ENCODE measurements around the gene TC2N. TPM values are rescaled to one million over a fixed set of nuclear protein-coding genes. Genes with fewer than 3 reads are reported as not detected.

The TC2N gene
- total and polyA plus RNA-seq, 2 donors (not counting 3 experiments of a cell fraction or from before 2014, with no cell fraction given) = 0.40 TPM; not detected in 1

DNA sequence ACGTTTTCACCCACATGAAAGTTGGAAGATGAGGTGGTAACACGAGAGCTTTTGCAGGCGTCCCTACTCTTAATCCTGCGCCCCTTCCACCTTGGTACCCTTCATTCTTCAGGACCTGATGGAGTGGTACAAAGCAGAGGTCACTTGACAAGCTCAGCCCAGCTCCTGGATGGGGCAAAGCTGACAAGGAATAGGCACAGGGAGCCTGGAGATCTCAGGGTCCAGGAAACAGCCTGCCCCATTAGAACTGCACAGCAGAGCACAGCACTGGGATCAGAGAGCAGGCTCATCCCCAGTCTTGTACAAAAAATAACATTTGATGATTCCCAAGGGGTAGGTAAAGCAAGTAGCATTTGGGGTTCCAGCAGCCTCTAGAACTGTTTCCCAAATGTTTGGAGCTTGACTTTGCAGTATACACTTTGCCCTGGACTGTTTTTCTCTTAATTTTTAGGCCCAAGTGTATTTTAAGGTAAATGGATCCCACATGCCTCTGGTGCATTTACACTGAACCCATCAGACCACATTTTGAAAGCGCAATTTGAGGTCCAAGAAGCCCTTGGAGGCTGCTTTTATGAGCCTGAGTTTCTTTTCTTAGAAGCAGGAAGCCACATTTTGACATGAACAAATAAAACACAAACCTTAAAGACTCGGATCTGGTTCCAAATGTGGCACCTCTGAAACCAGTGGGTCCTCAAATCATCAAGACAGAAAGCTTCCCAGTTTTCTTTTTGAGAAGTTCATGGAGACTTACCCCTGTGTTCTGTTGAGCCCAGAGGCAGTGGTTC, 633 bp downstream of the TC2N start:
- BruUV-seq (replicated peaks) = no TSS peak
- POLR2A ChIA-PET = no interaction called here
- H3K4me3 ChIP-seq (replicated peaks in 1 of 3; ENCODE audit: insufficient read depth in 1 of 3, low read depth in 1 of 3, low read length in 3 of 3) = no peak overlapping the region
- H3K9ac ChIP-seq (replicated peaks; ENCODE audit: extremely low read depth, insufficient read depth, low read length) = no peak overlapping the region
- intact Hi-C loops (cut with micrococcal nuclease) (no loop called here), dilution Hi-C loops (cut with MboI; ENCODE audit: extremely low pct_ligation_motif_present, low sequenced_read_pairs) (no loop called here)
- no peaks in the 10 kb centered on the region for H3K27me3 ChIP-seq (ENCODE audit: control insufficient read depth in 2 of 2, insufficient read depth in 2 of 2, low read length in 2 of 2)
- H3K9me1 ChIP-seq (replicated peaks; ENCODE audit: control insufficient read depth, extremely low read depth, insufficient read depth, low read length) = no peaks in the 10 kb centered on the region
- no peak overlapping the region for H3K27ac ChIP-seq (ENCODE audit: insufficient read depth, low read depth, low read length)
- TF ChIP-seq JUN (IDR thresholded peaks at IDR 0.05; ENCODE audit: borderline replicate concordance, insufficient read depth, insufficient read length, low read depth) = no peak
- no peak for TF ChIP-seq EZH2 (IDR thresholded peaks at IDR 0.05; ENCODE audit: borderline replicate concordance, low read depth, low read length, severe bottlenecking)
- TF ChIP-seq POLR2A (IDR thresholded peaks at IDR 0.05; ENCODE audit: low read depth, low read length) = no peak
- TF ChIP-seq FOS (IDR thresholded peaks at IDR 0.05; ENCODE audit: borderline replicate concordance, insufficient read depth, low read length) = no peak
- no peak for TF ChIP-seq CTCF (IDR thresholded peaks at IDR 0.05; ENCODE audit: extremely low read depth in 1 of 2, insufficient read depth in 1 of 2, low read depth in 1 of 2, low read length in 2 of 2)
- no peak for TF ChIP-seq MYC (IDR thresholded peaks at IDR 0.05; ENCODE audit: low read depth, low read length)
- no peak for TF ChIP-seq MAX (IDR thresholded peaks at IDR 0.05; ENCODE audit: insufficient read depth, insufficient read length)
- no peak for TF ChIP-seq POLR2AphosphoS5 (IDR thresholded peaks at IDR 0.05; ENCODE audit: insufficient read depth, low read depth, low read length)
- no peak for TF ChIP-seq GATA2 (IDR thresholded peaks at IDR 0.05; ENCODE audit: insufficient read depth, insufficient read length, low read depth, low read length)
- no peaks in the 10 kb centered on the region for H3K36me3 ChIP-seq (ENCODE audit: control insufficient read depth in 2 of 2, extremely low read depth in 1 of 2, insufficient read depth in 2 of 2, low read length in 2 of 2)
- no peaks in the 10 kb centered on the region for H4K20me1 ChIP-seq (replicated peaks; ENCODE audit: control insufficient read depth, extremely low read depth, insufficient read depth, low read length)
- FAIRE-seq = no peak
- CTCF ChIA-PET = no interaction called here
- DNase-seq (ENCODE audit: low read depth, low spot score) = no peak
- peaks cover 7% of the 10 kb centered on the region for H3K4me1 ChIP-seq (ENCODE audit: control insufficient read depth, extremely low read depth, insufficient read depth, low read length)
- H3K9me3 ChIP-seq (replicated peaks; ENCODE audit: control insufficient read depth, insufficient read depth, low read length) = no peaks in the 10 kb centered on the region
- no peak overlapping the region for H2AFZ ChIP-seq (ENCODE audit: low read depth, low read length)
- H3K4me2 ChIP-seq (ENCODE audit: insufficient read depth, low read length) = no peak overlapping the region
- no peaks in the 10 kb centered on the region for H3K79me2 ChIP-seq (ENCODE audit: control insufficient read depth, insufficient read depth, low read length)

All from endothelial cell of umbilical vein (primary cell).